Heart left ventricle (tissue), 16 donors: ENCODE data around the gene SAMM50. TPM values are rescaled to one million over a fixed set of nuclear protein-coding genes. Genes with fewer than 3 reads are reported as not detected.

Experiments used
- ATAC-seq, 4 donors: fragments of 200-7000 bp; cut with Tn5 transposase; one replicate each; pipeline ENCODE4 v1.9.1; 2020 to 2022; ENCODE audit warnings: moderate library complexity in 4 of 4, mild to moderate bottlenecking in 3 of 4, moderate number of reproducible peaks in 1 of 4
- DNase-seq, 5 donors: peaks; one replicate each; pipeline ENCODE4 v3.0.0-alpha.2; 2020
- H3K27ac ChIP-seq, 12 donors: fragments of 200-600 bp; sonication (generic) in 4 of 12; one replicate each; pipeline versions ENCODE4 v1.5.0 to v1.8.0; 2016 to 2022; ENCODE audit warnings: mild to moderate bottlenecking in 2 of 12
- H3K27me3 ChIP-seq, 9 donors: fragments of 200-600 bp; sonication (generic) in 2 of 9; one replicate each; pipeline versions ENCODE4 v1.5.1 to v1.8.0; 2016 to 2022; ENCODE audit warnings: mild to moderate bottlenecking in 3 of 9
- H3K36me3 ChIP-seq, 9 donors: fragments of 200-600 bp; sonication (generic) in 2 of 9; one replicate each; pipeline versions ENCODE4 v1.5.0 to v1.8.0; 2018 to 2022; ENCODE audit warnings: mild to moderate bottlenecking in 2 of 9
- H3K4me1 ChIP-seq, 12 donors: fragments of 200-600 bp; sonication (generic) in 4 of 12; one replicate each; pipeline versions ENCODE4 v1.5.0 to v1.8.0; 2016 to 2022; ENCODE audit warnings: mild to moderate bottlenecking in 3 of 12
- H3K4me3 ChIP-seq, 12 donors: fragments of 200-600 bp; sonication (generic) in 4 of 12; one replicate each; pipeline versions ENCODE4 v1.5.0 to v1.8.0; 2017 to 2022; ENCODE audit warnings: mild to moderate bottlenecking in 9 of 12, moderate library complexity in 4 of 12
- H3K9me3 ChIP-seq, 12 donors: fragments of 200-600 bp; sonication (generic) in 4 of 12; one replicate each; pipeline versions ENCODE4 v1.5.0 to v1.8.0; 2016 to 2022; ENCODE audit warnings: mild to moderate bottlenecking in 1 of 12
- POLR2A ChIP-seq, 2 donors: fragments of 450-650 bp; IDR thresholded peaks; one replicate each; pipeline ENCODE4 v1.6.1; 2017; ENCODE audit warnings: antibody characterized with exemption in 2 of 2, mild to moderate bottlenecking in 2 of 2, moderate library complexity in 2 of 2
- WGBS, 4 donors: extraction: QIAGEN DNeasy Blood & Tissue Kit in 2 of 4; methylation state at CpG; one replicate each; pipeline versions ENCODE4 v1.1.5 to v1.1.7; 2013 to 2018; 5-methylcytosine and 5-hydroxymethylcytosine counted together
- intact Hi-C, 10 donors: fragments of 100-400 bp; cut with DNase I; formaldehyde crosslinking; loops; one replicate each; pipeline versions ENCODE4 v1.11.1 to v1.14.2; 2022
- polyA plus RNA-seq, 2 donors: library from polyadenylated mRNA; stranded (reverse); fragments of 200-250 nt; gene quantifications; one replicate each; pipeline ENCODE4 v1.2.3, GENCODE V29; 2013
- total RNA-seq, 9 donors: library from RNA; depleted of rRNA in 2 of 9; stranded (reverse); fragments of >200 nt in 2 of 9; fragmentation: NEBNext Ultra II Directional in 3 of 9; extraction: Animal tissue kit (Norgen Biotek cat#: 25700) in 3 of 9; gene quantifications; one replicate each; pipeline versions ENCODE4 v1.1.0 to v1.2.4, GENCODE V29; 2016 to 2023
- TF ChIP-seq, protein P1 (sequence below), 12 donors: fragments of 200-600 bp; sonication (generic) in 4 of 12; IDR thresholded peaks; one replicate each; pipeline versions ENCODE4 v1.5.0 to v1.8.0; 2018 to 2022; ENCODE audit warnings: antibody characterized with exemption in 12 of 12, mild to moderate bottlenecking in 5 of 12
- donor health status: ischemic (EF 13 %, LVEDD 7.1; RV severe dilation, severe dysfunction).
- donor health status: healthy with polysubstance abuse.
- donor health status: DM: no; HTN: yes; CAD: no.
- donor health status: DM: no; HTN: no; CAD: no.
- donor health status: ischemic (EF 25% LVEDD 6.9; RV normal size, moderate dysfunction).
- donor health status: ischemic (EF 25% LVEDD 5.7; RV mildly dilated, moderate dysfunction).
- donor health status: healthy.
- donor health status: DM: yes; HTN: yes; CAD: no.
- donor health status: ischemic (EF 35%, LVEDD 5.7; RV mildly dilated, moderate dysfunction).
- donor health status: nonischemic (EF 11% LVEDD 7.7; RV severe dilation, severe dysfunction).
- donor health status: DM: yes; HTN: yes; CAD: no.
- donor health status: PGD.
- donor health status: ischemic (EF 29% LVEDD 5.4; RV normal size, mild dysfunction).
- donor health status: nonischemic (EF 23%, LVEDD 6.1; RV moderate dilation, normal function).

SAMM50 gene
- total and polyA plus RNA-seq, 11 donors: 32.5 to 74.8 (median 66.2) TPM

DNA sequence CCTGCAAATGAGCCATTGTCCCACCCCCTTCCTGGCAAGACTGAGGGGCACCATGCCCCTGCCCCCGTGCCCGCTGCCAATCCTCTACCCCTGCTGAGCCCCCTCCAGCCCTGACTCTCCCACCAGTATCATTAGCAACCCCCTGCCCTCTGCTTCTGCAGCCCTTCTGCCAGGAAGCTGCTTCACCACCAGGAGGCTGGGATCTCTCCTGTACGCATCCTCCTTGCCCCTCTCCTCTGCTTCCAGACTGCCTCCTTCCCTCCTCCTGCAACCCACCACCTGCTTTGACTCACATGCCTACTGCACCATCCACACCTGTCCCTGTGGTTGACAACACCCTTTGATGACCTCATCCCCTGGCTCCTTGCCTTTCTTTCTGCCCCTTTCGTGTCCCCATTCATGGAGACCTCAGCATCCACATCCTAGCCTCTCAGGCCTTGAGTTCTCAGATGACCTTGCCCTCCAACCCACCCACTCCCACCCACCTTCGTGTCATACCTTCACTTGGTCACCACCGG lies 45.0 kb upstream of the SAMM50 start:
- no peaks in the 10 kb centered on the region for H3K9me3 ChIP-seq
- peaks cover 0 to 26% (median 3%) of the 10 kb centered on the region in 9 donors for H3K27me3 ChIP-seq
- WGBS, 4 donors: 51 to 69% (median 63%) methylated on average over 6 of the region's 6 CpGs
- H3K27ac ChIP-seq: no peak overlapping the region
- no peak overlapping the region for H3K4me3 ChIP-seq
- ATAC-seq (no peak), DNase-seq (no peak)
- H3K4me1 ChIP-seq: no peaks in the 10 kb centered on the region
- intact Hi-C loops: no loop called here
- H3K36me3 ChIP-seq: no peaks in the 10 kb centered on the region
- TF ChIP-seq POLR2A (IDR thresholded peaks at IDR 0.05): no peak
- TF ChIP-seq, protein P1, sequence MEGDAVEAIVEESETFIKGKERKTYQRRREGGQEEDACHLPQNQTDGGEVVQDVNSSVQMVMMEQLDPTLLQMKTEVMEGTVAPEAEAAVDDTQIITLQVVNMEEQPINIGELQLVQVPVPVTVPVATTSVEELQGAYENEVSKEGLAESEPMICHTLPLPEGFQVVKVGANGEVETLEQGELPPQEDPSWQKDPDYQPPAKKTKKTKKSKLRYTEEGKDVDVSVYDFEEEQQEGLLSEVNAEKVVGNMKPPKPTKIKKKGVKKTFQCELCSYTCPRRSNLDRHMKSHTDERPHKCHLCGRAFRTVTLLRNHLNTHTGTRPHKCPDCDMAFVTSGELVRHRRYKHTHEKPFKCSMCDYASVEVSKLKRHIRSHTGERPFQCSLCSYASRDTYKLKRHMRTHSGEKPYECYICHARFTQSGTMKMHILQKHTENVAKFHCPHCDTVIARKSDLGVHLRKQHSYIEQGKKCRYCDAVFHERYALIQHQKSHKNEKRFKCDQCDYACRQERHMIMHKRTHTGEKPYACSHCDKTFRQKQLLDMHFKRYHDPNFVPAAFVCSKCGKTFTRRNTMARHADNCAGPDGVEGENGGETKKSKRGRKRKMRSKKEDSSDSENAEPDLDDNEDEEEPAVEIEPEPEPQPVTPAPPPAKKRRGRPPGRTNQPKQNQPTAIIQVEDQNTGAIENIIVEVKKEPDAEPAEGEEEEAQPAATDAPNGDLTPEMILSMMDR (IDR thresholded peaks at IDR 0.05): no peak

DNA sequence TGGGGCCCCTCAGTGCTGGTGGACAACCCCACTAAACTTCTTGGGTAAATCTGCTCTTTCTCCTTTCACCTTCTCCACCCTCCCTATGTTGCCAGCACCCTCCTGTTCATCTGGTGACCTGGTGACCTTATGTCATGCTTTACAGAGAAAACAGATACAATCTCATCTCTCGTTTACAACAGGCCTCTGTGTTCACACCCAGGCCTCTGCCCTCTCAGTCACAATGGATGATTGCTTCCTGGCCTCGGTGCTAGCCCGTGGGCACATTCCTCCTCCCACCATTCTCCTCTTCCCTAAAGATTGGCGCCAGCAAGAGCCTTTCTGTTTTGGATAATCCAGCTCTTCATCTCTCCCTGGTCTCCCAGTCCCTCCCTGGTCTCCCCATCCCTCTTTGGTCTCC lies 43.9 kb upstream of the SAMM50 start:
- H3K4me1 ChIP-seq: no peaks in the 10 kb centered on the region
- H3K4me3 ChIP-seq: no peak overlapping the region
- H3K27ac ChIP-seq: no peak overlapping the region
- intact Hi-C loops: no loop called here
- H3K9me3 ChIP-seq: no peaks in the 10 kb centered on the region
- no peaks in the 10 kb centered on the region for H3K36me3 ChIP-seq
- TF ChIP-seq, protein P1 (IDR thresholded peaks at IDR 0.05): no peak
- TF ChIP-seq POLR2A (IDR thresholded peaks at IDR 0.05): no peak
- H3K27me3 ChIP-seq: peaks cover 0 to 19% (median 3%) of the 10 kb centered on the region in 9 donors
- ATAC-seq: no peak
- no peak for DNase-seq
- WGBS, 4 donors: 29 to 43% (median 37%) methylated on average over 4 of the region's 4 CpGs

DNA sequence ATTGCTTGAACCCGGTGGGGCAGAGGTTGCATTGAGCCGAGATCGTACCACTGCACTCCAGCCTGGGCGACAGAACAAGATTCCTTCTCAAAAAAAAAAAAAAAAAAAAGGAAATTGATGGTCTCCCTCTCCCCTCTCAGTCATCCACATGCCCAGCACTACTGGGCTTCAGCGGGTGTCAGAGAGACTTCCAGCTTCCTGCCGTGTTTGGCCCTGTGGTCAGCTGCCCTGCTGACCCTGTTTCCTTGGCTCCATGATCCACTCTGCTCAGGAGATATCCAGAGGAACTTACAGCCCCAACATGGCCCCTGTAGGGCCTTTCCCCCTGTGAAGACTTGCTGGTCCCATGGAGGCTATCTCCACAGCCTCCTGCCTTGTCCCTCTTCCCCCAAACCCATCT lies 37.7 kb upstream of the SAMM50 start:
- intact Hi-C loops: no loop called here
- TF ChIP-seq POLR2A (IDR thresholded peaks at IDR 0.05): no peak
- TF ChIP-seq, protein P1 (IDR thresholded peaks at IDR 0.05): no peak
- no peaks in the 10 kb centered on the region for H3K9me3 ChIP-seq
- peaks cover 0 to 30% (median 5%) of the 10 kb centered on the region in 9 donors for H3K27me3 ChIP-seq
- no peaks in the 10 kb centered on the region for H3K4me1 ChIP-seq
- H3K27ac ChIP-seq: no peak overlapping the region
- H3K36me3 ChIP-seq: no peaks in the 10 kb centered on the region
- no peak for ATAC-seq
- no peak for DNase-seq
- whole genome bisulfite sequencing, 4 donors: 58 to 81% (median 77%) methylated on average over 6 of the region's 6 CpGs
- H3K4me3 ChIP-seq: no peak overlapping the region

DNA sequence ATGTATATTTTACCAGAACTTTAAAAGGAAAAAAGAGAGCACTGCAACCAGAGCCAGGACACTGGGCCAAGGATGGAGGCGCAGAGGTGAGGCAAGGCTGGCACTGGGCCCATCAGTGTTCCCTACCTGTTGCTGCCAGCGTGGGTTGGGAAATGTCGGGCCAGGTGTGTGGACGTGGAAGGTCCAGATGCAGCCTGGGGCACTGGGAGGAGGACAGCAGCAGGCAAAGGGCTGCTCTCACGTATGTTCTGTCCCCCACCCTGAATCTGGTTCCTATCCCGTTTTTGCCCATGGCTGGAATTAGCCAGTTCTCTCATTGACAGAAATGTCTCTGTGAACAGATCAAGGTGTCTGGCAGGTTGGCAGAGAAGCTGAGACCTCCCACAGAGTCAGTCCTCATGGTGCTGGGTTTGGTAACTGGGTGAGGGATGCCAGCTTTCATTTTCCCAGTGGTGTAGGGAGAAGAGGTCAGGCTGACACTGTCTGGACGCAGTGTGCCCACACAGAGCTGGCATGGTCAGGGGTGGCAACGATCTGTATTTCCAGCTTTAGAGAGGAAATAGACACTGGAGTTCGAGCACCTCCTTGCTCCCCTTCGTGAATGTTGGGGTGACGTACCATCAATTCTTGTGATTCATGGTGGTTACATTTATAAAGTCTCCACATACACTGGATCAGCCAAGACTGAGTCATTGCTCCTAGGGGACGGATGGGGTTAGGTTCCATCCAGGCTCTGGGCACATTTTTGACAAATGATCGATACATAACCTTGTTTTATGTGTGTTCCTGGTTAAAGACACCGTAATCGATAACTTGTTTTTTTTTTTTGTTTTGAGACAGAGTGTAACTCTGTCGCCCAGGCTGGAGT lies 35.9 kb upstream of the SAMM50 start:
- H3K27me3 ChIP-seq: peaks cover 0 to 31% (median 9%) of the 10 kb centered on the region in 9 donors
- H3K9me3 ChIP-seq: no peaks in the 10 kb centered on the region
- DNase-seq (peak in 1 of 5 donors; percentile 60), ATAC-seq (no peak)
- TF ChIP-seq POLR2A (IDR thresholded peaks at IDR 0.05): no peak
- TF ChIP-seq, protein P1 (IDR thresholded peaks at IDR 0.05): no peak
- peaks cover 0 to 13% (median 7%) of the 10 kb centered on the region in 12 donors for H3K4me1 ChIP-seq
- intact Hi-C loops: no loop called here
- H3K27ac ChIP-seq: no peak overlapping the region
- 80 to 83% (median 82%) methylated on average over 15 to 16 of the region's 16 CpGs for WGBS, 4 donors
- H3K36me3 ChIP-seq: no peaks in the 10 kb centered on the region
- H3K4me3 ChIP-seq: no peak overlapping the region
